ENCODE data around the gene CDC42BPA. TPM values are rescaled to one million over a fixed set of nuclear protein-coding genes. Genes with fewer than 3 reads are reported as not detected.

CDC42BPA gene
- total RNA-seq, 1 donor from 2014 or later: 42.7 TPM

- no peaks in the 10 kb centered on the region for H3K9me3 ChIP-seq
- no peaks in the 10 kb centered on the region for H3K27me3 ChIP-seq
- H3K4me3 ChIP-seq: no peak overlapping the region
- no peaks in the 10 kb centered on the region for H3K4me1 ChIP-seq
- intact Hi-C loops (cut with DNase I): no loop called here
- TF ChIP-seq CTCF (IDR thresholded peaks at IDR 0.05): no peak
- TF ChIP-seq POLR2AphosphoS5 (IDR thresholded peaks at IDR 0.05; ENCODE audit: insufficient read depth in 1 of 2, low read depth in 1 of 2): no peak
- TF ChIP-seq POLR2A (IDR thresholded peaks at IDR 0.05): no peak
- DNase-seq (ENCODE audit: extremely low spot score in 2 of 2): no peak
- no peak overlapping the region for H3K27ac ChIP-seq
- no peaks in the 10 kb centered on the region for H3K36me3 ChIP-seq
These were observed 107.7 kb downstream of the CDC42BPA start for GRCh38 chr1:227210604-227211003.

- Histone ChIP-seq H3K27me3 (no peaks in the 10 kb centered on the region), H3K36me3 (no peaks in the 10 kb centered on the region), H3K4me3 (no peak overlapping the region), H3K27ac (no peak overlapping the region), H3K4me1 (no peaks in the 10 kb centered on the region), H3K9me3 (no peaks in the 10 kb centered on the region)
- intact Hi-C loops (cut with DNase I): no loop called here
- no peak for DNase-seq (ENCODE audit: extremely low spot score in 2 of 2)
- TF ChIP-seq CTCF (IDR thresholded peaks at IDR 0.05) (no peak), POLR2AphosphoS5 (IDR thresholded peaks at IDR 0.05; ENCODE audit: insufficient read depth in 1 of 2, low read depth in 1 of 2) (no peak), POLR2A (IDR thresholded peaks at IDR 0.05) (no peak)
These were observed 121.2 kb downstream of the CDC42BPA start for GRCh38 chr1:227197064-227197463.

- Histone ChIP-seq H3K4me3 (no peak overlapping the region), H3K36me3 (no peaks in the 10 kb centered on the region), H3K9me3 (no peaks in the 10 kb centered on the region), H3K4me1 (no peaks in the 10 kb centered on the region), H3K27me3 (no peaks in the 10 kb centered on the region), H3K27ac (no peak overlapping the region)
- intact Hi-C loops (cut with DNase I): no loop called here
- TF ChIP-seq CTCF (IDR thresholded peaks at IDR 0.05) (no peak), POLR2A (IDR thresholded peaks at IDR 0.05) (no peak), POLR2AphosphoS5 (IDR thresholded peaks at IDR 0.05; ENCODE audit: insufficient read depth in 1 of 2, low read depth in 1 of 2) (no peak)
- DNase-seq (ENCODE audit: extremely low spot score in 2 of 2): no peak
These were observed 126.1 kb downstream of the CDC42BPA start for GRCh38 chr1:227192163-227192562.

GRCh38 chr1:227191607-227192006, 126.7 kb downstream of the CDC42BPA start:
- no peaks in the 10 kb centered on the region for H3K4me1 ChIP-seq
- H3K9me3 ChIP-seq: no peaks in the 10 kb centered on the region
- DNase-seq (ENCODE audit: extremely low spot score in 2 of 2): no peak
- H3K36me3 ChIP-seq: no peaks in the 10 kb centered on the region
- TF ChIP-seq POLR2A (IDR thresholded peaks at IDR 0.05): no peak
- TF ChIP-seq CTCF (IDR thresholded peaks at IDR 0.05): no peak
- no peak for TF ChIP-seq POLR2AphosphoS5 (IDR thresholded peaks at IDR 0.05; ENCODE audit: insufficient read depth in 1 of 2, low read depth in 1 of 2)
- intact Hi-C loops (cut with DNase I): no loop called here
- H3K27me3 ChIP-seq: no peaks in the 10 kb centered on the region
- no peak overlapping the region for H3K27ac ChIP-seq
- no peak overlapping the region for H3K4me3 ChIP-seq

- Histone ChIP-seq H3K27me3 (no peaks in the 10 kb centered on the region), H3K9me3 (no peaks in the 10 kb centered on the region), H3K4me3 (no peak overlapping the region), H3K4me1 (no peaks in the 10 kb centered on the region), H3K36me3 (no peaks in the 10 kb centered on the region), H3K27ac (no peak overlapping the region)
- TF ChIP-seq POLR2A (IDR thresholded peaks at IDR 0.05) (no peak), CTCF (IDR thresholded peaks at IDR 0.05) (no peak), POLR2AphosphoS5 (IDR thresholded peaks at IDR 0.05; ENCODE audit: insufficient read depth in 1 of 2, low read depth in 1 of 2) (no peak)
- intact Hi-C loops (cut with DNase I): no loop called here
- no peak for DNase-seq (ENCODE audit: extremely low spot score in 2 of 2)
These were observed 128.0 kb downstream of the CDC42BPA start for GRCh38 chr1:227190321-227190720.
